ENCODE data around the gene GALNT2. TPM values are rescaled to one million over a fixed set of nuclear protein-coding genes. Genes with fewer than 3 reads are reported as not detected.
A peak's percentile ranks its signal among the peaks of the same experiment; 100 is the strongest.

Gene GALNT2
- total and polyA plus RNA-seq, 5 donors, result 27.4 to 45.5 (median 38.8) TPM

DNA sequence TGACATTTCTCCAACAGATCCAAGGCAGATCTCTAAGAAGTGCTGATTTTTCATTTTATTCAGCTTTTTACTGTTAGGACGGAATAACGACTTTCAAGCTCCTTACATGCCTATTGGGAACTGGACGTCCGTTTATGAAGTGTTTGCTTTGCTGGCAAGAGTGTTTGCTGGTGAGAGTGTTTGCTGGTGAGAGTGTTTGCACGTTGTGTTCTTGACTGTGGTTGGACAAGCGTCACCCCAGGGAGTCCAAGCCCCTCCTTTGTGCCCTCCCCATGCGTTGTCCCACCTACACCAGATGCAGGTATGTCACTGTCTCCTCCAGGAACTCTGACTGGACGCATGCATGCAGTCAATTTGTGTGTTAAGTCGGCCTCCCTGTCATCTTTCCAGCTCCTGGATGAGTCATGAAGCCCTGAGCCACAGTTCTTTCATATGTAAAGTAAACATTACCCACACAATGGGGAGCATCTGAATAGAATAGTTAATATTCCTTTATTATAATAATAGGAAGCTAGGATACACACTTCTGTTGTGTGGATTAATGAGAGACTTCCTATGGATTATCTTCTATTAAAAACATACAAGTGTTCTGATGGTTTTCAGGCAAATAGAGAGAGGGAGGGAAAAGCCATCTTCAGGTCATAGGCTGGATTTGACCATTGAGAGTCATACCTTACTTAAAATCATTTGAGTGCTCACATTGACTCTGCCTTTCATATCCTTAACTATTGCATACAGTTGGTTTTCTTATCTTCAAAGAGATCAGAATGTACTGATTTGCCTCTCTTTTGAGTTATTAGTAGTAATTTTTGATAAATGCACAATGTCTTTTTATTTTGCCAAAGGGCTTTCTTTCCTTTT, 119.2 kb downstream of the GALNT2 start:
- no peaks in the 10 kb centered on the region for H3K27me3 ChIP-seq (ENCODE audit: control insufficient read depth, insufficient read depth)
- H3K27ac ChIP-seq (ENCODE audit: low read length), result peak overlapping the region; percentile 48
- intact Hi-C loops (cut with DNase I), result no loop called here
- H3K4me3 ChIP-seq (ENCODE audit: low read length), result peak overlapping the region; percentile 4
- H3K4me1 ChIP-seq (ENCODE audit: control insufficient read depth, insufficient read depth, low read length), result peaks cover 15% of the 10 kb centered on the region
- 43% methylated on average over 9 of the region's 9 CpGs for WGBS
- DNase-seq (no peak), ATAC-seq (peak; percentile 31 to 71)
- no peaks in the 10 kb centered on the region for H3K9me3 ChIP-seq (ENCODE audit: control insufficient read depth, low read length)

DNA sequence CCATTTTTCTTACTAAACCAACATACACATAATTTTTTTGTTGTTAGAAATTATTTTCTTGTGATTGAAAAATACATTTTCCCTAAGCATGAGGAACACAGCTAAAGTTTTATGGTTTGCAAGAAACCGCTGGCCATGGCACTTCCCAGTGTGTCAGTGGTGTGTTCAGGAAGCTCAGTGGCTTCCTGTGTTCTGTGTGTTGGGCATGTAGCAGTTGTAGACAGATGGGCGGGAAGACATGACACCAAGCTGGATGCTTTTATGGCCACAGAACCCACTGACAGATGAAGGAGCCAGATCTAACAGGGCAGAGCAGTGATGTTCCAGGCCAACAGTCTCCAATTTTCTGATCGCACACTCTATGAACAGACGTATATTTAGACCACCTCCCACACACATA, 119.8 kb downstream of the GALNT2 start:
- 88% methylated on average over 4 of the region's 4 CpGs for WGBS
- peaks cover 19% of the 10 kb centered on the region for H3K4me1 ChIP-seq (ENCODE audit: control insufficient read depth, insufficient read depth, low read length)
- H3K27me3 ChIP-seq (ENCODE audit: control insufficient read depth, insufficient read depth), result no peaks in the 10 kb centered on the region
- H3K4me3 ChIP-seq (ENCODE audit: low read length), result no peak overlapping the region
- no peak for DNase-seq
- ATAC-seq, result no peak
- intact Hi-C loops (cut with DNase I), result no loop called here
- H3K9me3 ChIP-seq (ENCODE audit: control insufficient read depth, low read length), result no peaks in the 10 kb centered on the region
- H3K27ac ChIP-seq (ENCODE audit: low read length), result no peak overlapping the region

DNA sequence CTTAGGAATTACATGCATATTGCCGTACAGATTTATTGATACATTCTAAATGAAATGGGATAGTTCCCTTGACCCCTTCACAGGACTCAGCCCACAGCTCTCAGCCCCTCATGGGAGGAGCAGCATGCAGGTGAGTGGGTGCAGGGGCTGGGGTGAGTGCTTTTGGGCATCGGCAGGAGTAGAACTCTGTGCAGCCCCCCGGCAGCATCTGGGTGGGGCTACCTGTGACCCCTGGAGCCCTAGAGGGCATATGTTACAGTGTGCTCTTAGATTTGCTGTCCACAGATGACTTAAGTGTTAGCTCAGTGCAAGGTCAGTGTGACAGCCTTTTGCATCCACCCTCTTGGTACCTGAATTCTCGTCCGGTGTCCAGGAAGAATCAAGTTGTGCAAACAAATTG, 120.3 kb downstream of the GALNT2 start:
- intact Hi-C loops (cut with DNase I), result no loop called here
- Histone ChIP-seq H3K4me1 (ENCODE audit: control insufficient read depth, insufficient read depth, low read length) (peaks cover 20% of the 10 kb centered on the region), H3K27me3 (ENCODE audit: control insufficient read depth, insufficient read depth) (no peaks in the 10 kb centered on the region), H3K9me3 (ENCODE audit: control insufficient read depth, low read length) (no peaks in the 10 kb centered on the region), H3K27ac (ENCODE audit: low read length) (no peak overlapping the region), H3K4me3 (ENCODE audit: low read length) (no peak overlapping the region)
- no peak for ATAC-seq
- no peak for DNase-seq
- 96% methylated on average over 5 of the region's 5 CpGs for WGBS

DNA sequence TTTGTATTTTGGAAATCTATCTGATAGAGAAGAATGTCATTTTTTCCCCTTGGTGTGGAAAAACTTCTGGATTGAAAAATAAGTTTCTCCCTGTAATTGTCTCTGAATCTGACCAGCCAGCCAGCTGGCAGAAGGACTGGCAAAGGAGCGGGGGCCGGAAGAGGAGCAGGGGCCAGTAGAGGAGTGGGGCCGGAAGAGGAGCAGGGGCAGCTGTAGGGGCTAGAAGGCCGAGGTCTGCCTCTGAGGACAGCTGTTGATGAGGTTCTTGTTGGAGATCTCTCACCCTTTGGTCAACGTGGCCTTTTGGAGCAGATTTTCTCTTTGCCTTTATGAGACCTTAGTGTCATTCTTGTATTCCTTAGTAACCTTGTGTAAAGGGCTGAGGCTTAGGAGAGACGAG, 121.8 kb downstream of the GALNT2 start:
- DNase-seq, result no peak
- no peak for ATAC-seq
- Histone ChIP-seq H3K9me3 (ENCODE audit: control insufficient read depth, low read length) (no peaks in the 10 kb centered on the region), H3K4me3 (ENCODE audit: low read length) (no peak overlapping the region), H3K4me1 (ENCODE audit: control insufficient read depth, insufficient read depth, low read length) (peaks cover 20% of the 10 kb centered on the region), H3K27me3 (ENCODE audit: control insufficient read depth, insufficient read depth) (no peaks in the 10 kb centered on the region), H3K27ac (ENCODE audit: low read length) (no peak overlapping the region)
- intact Hi-C loops (cut with DNase I), result no loop called here
- WGBS, result 78% methylated on average over 6 of the region's 6 CpGs

DNA sequence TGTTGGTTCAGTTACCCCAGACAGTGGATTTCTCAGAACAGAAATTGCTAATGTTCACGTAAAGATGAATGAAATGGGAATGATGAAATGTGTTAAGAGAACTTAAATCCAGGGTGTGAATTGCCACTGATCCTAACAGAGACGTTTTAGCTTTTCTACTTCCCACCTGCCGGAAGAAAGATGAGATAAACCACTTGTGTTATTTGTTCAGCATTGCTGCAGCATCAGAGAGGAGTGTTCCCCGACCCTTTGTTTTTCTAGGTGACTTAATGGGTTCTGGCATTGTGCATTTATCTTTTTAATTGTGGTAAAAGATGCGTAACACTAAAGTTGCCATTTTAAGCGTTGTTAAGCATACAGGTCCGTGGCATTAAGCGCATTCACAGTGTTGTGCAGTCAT, 122.3 kb downstream of the GALNT2 start:
- DNase-seq (no peak), ATAC-seq (no peak)
- Histone ChIP-seq H3K4me3 (ENCODE audit: low read length) (no peak overlapping the region), H3K9me3 (ENCODE audit: control insufficient read depth, low read length) (no peaks in the 10 kb centered on the region), H3K4me1 (ENCODE audit: control insufficient read depth, insufficient read depth, low read length) (peaks cover 20% of the 10 kb centered on the region), H3K27me3 (ENCODE audit: control insufficient read depth, insufficient read depth) (no peaks in the 10 kb centered on the region), H3K27ac (ENCODE audit: low read length) (peak overlapping the region; percentile 12)
- intact Hi-C loops (cut with DNase I), result no loop called here
- WGBS, result 87% methylated on average over 8 of the region's 8 CpGs

DNA sequence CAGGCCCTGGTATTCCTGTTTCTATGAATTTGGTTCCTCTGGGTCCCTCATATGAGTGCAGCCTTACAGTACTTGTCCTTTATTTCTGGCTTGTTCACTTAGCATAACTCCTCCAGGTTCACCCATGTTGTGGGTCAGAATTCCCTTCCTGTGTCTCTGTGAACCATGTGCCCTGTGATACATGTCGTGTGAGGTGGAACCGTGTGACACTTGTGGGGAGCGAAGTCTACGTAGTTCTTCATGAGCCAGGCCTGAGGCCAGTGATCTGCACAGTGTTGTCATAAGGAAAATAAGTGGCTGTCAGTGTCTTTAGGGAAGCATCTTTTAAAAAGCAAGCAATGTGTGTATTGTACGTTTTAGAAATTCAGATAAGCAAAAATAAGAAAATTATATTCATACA, 122.8 kb downstream of the GALNT2 start:
- H3K27me3 ChIP-seq (ENCODE audit: control insufficient read depth, insufficient read depth), result no peaks in the 10 kb centered on the region
- ATAC-seq (no peak), DNase-seq (no peak)
- H3K4me1 ChIP-seq (ENCODE audit: control insufficient read depth, insufficient read depth, low read length), result peaks cover 20% of the 10 kb centered on the region
- no peak overlapping the region for H3K4me3 ChIP-seq (ENCODE audit: low read length)
- WGBS, result 90% methylated on average over 5 of the region's 5 CpGs
- intact Hi-C loops (cut with DNase I), result no loop called here
- peak overlapping the region; percentile 12 for H3K27ac ChIP-seq (ENCODE audit: low read length)
- no peaks in the 10 kb centered on the region for H3K9me3 ChIP-seq (ENCODE audit: control insufficient read depth, low read length)

DNA sequence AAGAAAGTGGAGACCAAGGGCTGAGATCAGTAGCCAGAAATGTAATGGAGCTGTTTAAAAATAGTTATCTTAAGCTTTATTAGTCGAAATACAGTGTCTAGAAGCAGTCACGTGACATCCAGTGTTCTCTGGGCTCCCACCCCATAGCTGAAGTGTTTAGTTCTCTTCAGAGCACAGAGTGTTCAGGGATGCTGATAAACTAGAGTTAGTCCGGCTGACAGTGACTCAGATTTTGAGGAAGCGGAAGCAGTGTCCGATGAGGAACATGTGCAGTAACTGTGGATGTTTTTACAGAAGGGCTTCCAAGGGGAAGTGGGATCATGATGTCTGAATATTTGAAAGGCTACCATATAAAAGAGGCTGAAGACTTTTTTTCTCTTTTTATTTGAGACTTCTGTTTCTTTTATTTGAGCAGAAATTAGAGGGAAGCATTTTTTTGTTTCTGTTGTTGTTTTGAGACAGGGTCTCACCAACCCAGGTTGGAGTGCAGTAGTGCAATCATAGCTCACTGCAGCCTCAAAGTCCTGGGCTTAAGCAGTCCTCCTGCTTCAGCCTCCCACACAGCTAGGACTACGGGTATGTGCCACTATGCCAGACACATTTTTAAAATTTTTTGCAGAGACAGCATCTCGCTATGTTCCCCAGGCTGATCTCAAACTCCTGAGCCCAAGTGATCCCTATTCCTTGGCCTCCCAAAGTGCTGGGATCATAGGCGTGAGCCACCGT, 124.2 kb downstream of the GALNT2 start:
- peaks cover 14% of the 10 kb centered on the region for H3K4me1 ChIP-seq (ENCODE audit: control insufficient read depth, insufficient read depth, low read length)
- no peaks in the 10 kb centered on the region for H3K27me3 ChIP-seq (ENCODE audit: control insufficient read depth, insufficient read depth)
- DNase-seq (peak in 2 of 3 donors; percentile 69 to 85), ATAC-seq (peak; percentile 96 to 97)
- 38% methylated on average over 9 of the region's 9 CpGs for WGBS
- no peaks in the 10 kb centered on the region for H3K9me3 ChIP-seq (ENCODE audit: control insufficient read depth, low read length)
- intact Hi-C loops (cut with DNase I), result no loop called here
- peak overlapping the region; percentile 93 for H3K27ac ChIP-seq (ENCODE audit: low read length)
- H3K4me3 ChIP-seq (ENCODE audit: low read length), result no peak overlapping the region

DNA sequence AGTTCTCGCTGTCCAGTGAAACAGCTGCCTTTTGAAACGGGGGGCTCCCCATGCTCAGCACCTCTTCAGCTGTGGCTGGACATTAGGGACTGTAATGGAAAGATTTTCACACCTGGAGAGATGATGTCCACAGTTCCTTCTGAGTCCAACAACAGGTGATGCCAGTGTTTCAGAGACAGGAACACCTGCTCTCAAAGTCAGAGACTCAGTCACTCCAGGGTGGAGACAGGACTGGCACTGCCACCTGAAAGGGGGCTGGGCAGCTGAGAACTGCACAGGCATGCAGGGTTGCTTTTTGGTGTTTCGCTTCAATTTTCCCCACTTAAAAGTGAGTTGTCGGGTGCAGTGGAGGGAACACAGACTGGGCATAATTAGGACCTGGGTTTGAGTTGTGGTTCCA, 124.8 kb downstream of the GALNT2 start:
- Histone ChIP-seq H3K4me1 (ENCODE audit: control insufficient read depth, insufficient read depth, low read length) (peaks cover 14% of the 10 kb centered on the region), H3K4me3 (ENCODE audit: low read length) (no peak overlapping the region), H3K9me3 (ENCODE audit: control insufficient read depth, low read length) (no peaks in the 10 kb centered on the region), H3K27ac (ENCODE audit: low read length) (peak overlapping the region; percentile 93), H3K27me3 (ENCODE audit: control insufficient read depth, insufficient read depth) (no peaks in the 10 kb centered on the region)
- 90% methylated on average over 4 of the region's 4 CpGs for WGBS
- DNase-seq (no peak), ATAC-seq (no peak)
- intact Hi-C loops (cut with DNase I), result no loop called here

DNA sequence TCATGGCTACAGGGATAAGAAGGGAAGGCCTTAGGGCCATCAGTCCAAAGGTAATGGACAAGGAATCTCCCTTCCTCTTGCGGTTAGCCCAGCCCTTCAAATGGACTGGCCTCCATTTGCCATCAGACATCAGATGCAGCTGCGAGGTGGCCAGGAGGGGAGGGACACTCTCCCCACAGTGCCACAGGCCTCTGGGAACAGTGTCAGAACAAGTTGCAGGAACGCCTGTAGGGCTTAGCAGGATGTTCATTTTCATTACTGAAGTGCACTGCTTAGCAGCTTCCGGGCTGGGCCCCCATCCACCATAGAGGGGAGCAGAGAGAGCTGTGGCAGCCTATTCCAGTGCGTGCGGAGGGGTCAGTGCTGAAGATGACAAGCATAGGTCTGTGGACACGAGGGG, 127.5 kb downstream of the GALNT2 start:
- Histone ChIP-seq H3K4me1 (ENCODE audit: control insufficient read depth, insufficient read depth, low read length) (peaks cover 12% of the 10 kb centered on the region), H3K27me3 (ENCODE audit: control insufficient read depth, insufficient read depth) (no peaks in the 10 kb centered on the region), H3K4me3 (ENCODE audit: low read length) (no peak overlapping the region), H3K9me3 (ENCODE audit: control insufficient read depth, low read length) (no peaks in the 10 kb centered on the region), H3K27ac (ENCODE audit: low read length) (no peak overlapping the region)
- intact Hi-C loops (cut with DNase I), result no loop called here
- DNase-seq, result no peak
- 88% methylated on average over 7 of the region's 7 CpGs for WGBS
- no peak for ATAC-seq

DNA sequence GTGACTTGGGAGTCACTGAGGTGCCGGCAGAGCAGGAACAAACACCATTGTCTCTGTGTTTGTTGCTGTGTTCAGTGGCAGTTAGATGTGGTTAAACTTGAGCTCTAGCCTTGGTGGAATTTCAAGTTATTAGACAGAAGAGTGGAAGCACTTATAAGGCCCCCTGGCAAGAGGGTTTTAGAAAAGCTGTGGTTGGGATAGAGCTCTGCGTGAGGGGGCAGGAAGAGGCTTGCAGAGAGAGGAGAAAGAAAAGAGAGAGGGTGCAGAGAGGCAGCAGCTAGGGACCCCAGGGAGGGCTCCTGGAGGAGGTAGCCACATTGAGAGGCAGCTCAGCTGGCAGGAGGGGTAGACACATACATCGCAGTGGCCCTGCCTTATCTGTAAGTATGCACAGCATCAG, 128.2 kb downstream of the GALNT2 start:
- 77% methylated on average over 3 of the region's 3 CpGs for WGBS
- ATAC-seq (no peak), DNase-seq (no peak)
- intact Hi-C loops (cut with DNase I), result no loop called here
- Histone ChIP-seq H3K4me1 (ENCODE audit: control insufficient read depth, insufficient read depth, low read length) (peaks cover 10% of the 10 kb centered on the region), H3K27me3 (ENCODE audit: control insufficient read depth, insufficient read depth) (no peaks in the 10 kb centered on the region), H3K27ac (ENCODE audit: low read length) (no peak overlapping the region), H3K4me3 (ENCODE audit: low read length) (no peak overlapping the region), H3K9me3 (ENCODE audit: control insufficient read depth, low read length) (no peaks in the 10 kb centered on the region)

DNA sequence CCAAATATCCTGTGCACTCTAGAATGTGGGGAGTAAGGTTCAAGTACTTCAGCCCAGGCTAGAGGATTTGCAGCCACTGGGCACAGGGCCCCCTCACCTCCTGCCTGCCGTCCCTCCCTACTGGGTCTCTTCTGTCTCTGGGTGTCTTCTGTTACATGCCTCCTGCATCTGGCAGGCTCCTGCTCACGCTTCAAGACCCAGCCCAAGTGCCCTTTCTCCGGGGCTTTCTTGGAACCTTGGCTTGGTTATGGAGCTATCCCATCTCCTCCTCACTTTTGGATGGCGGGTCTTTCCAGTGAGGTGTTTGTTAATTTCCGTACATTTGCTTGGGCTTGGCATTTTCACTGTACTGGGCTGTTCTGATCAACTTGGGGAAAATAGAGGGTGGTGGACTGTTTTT, 129.0 kb downstream of the GALNT2 start:
- WGBS, result 97% methylated on average over 5 of the region's 5 CpGs
- ATAC-seq, result no peak
- intact Hi-C loops (cut with DNase I), result no loop called here

More for the DNA sequence above, 129.0 kb downstream of the GALNT2 start:
- Histone ChIP-seq H3K27ac (ENCODE audit: low read length) (no peak overlapping the region), H3K4me1 (ENCODE audit: control insufficient read depth, insufficient read depth, low read length) (peaks cover 6% of the 10 kb centered on the region), H3K27me3 (ENCODE audit: control insufficient read depth, insufficient read depth) (no peaks in the 10 kb centered on the region), H3K4me3 (ENCODE audit: low read length) (no peak overlapping the region), H3K9me3 (ENCODE audit: control insufficient read depth, low read length) (no peaks in the 10 kb centered on the region)
- no peak for DNase-seq

All from right cardiac atrium (tissue), 5 donors.